WTC11 (cell line): ENCODE data around the gene UNC5A. TPM values are rescaled to one million over a fixed set of nuclear protein-coding genes. Genes with fewer than 3 reads are reported as not detected.

ENCODE experiments used
- ATAC-seq: fragments of 200-7000 bp; cut with Tn5 transposase; 2 replicates; pipeline ENCODE4 v1.10.0; 2021; ENCODE audit warnings: mild to moderate bottlenecking, moderate library complexity
- Bru-seq: library from RNA; stranded (reverse); fragments of 400-500 nt; gene quantifications from one replicate; lab custom pipeline; 2021; lab: Mats Ljungman, UMichigan
- CTCF ChIA-PET: fragments of 300-600 bp; sonication (Branson Sonifier 250); formaldehyde crosslinking; loops from one replicate; lab custom pipeline; 2021; ENCODE audit warnings: antibody characterized with exemption; lab: Charles Lee
- POLR2A ChIA-PET: fragments of 350-600 bp; sonication (Branson Sonifier 250); formaldehyde crosslinking; loops from one replicate; lab custom pipeline; 2021; ENCODE audit warnings: antibody characterized with exemption; lab: Charles Lee
- DNase-seq: peaks from one replicate; pipeline ENCODE4 v3.0.0; 2021; ENCODE audit warnings: low spot score
- H3K27ac Mint-ChIP-seq: 2 replicates; pipeline ENCODE4 v1.8.0; 2021; ENCODE audit warnings: mixed read lengths
- H3K27me3 Mint-ChIP-seq: 2 replicates; pipeline ENCODE4 v1.8.0; 2021; ENCODE audit warnings: low read depth, mild to moderate bottlenecking, moderate library complexity, mixed read lengths
- H3K36me3 Mint-ChIP-seq: 2 replicates; pipeline ENCODE4 v1.8.0; 2021; ENCODE audit warnings: mixed read lengths
- H3K4me1 Mint-ChIP-seq: 2 replicates; pipeline ENCODE4 v1.8.0; 2022; ENCODE audit warnings: mixed read lengths
- H3K4me3 Mint-ChIP-seq: 2 replicates; pipeline ENCODE4 v1.8.0; 2021; ENCODE audit warnings: mild to moderate bottlenecking, moderate library complexity, mixed read lengths
- H3K9me3 Mint-ChIP-seq: 2 replicates; pipeline ENCODE4 v1.8.0; 2021; ENCODE audit warnings: mixed read lengths
- CBFB ChIP-seq: sonication (generic); formaldehyde crosslinking; IDR thresholded peaks from 2 replicates; pipeline ENCODE4 v1.8.1; 2022; ENCODE audit warnings: mild to moderate bottlenecking, low read depth, missing genetic modification reagents
- E2F5 ChIP-seq: sonication (generic); formaldehyde crosslinking; IDR thresholded peaks from 2 replicates; pipeline ENCODE4 v1.8.1; 2022; ENCODE audit warnings: mild to moderate bottlenecking, moderate library complexity, missing genetic modification reagents
- ETV6 ChIP-seq: sonication (generic); formaldehyde crosslinking; IDR thresholded peaks from 2 replicates; pipeline ENCODE4 v1.8.1; 2022; ENCODE audit warnings: mild to moderate bottlenecking, missing genetic modification reagents
- NFATC4 ChIP-seq: fragments of 250-450 bp; sonication (Bioruptor Pico); IDR thresholded peaks from 2 replicates; pipeline ENCODE4 v1.9.0; 2021; ENCODE audit warnings: mild to moderate bottlenecking
- PRDM15 ChIP-seq: sonication (generic); formaldehyde crosslinking; IDR thresholded peaks from 2 replicates; pipeline ENCODE4 v1.8.0; 2022; ENCODE audit warnings: missing genetic modification reagents
- RORB ChIP-seq: fragments of 250-450 bp; sonication (Bioruptor Pico); IDR thresholded peaks from 2 replicates; pipeline ENCODE4 v1.9.0; 2021; ENCODE audit warnings: mild to moderate bottlenecking
- ZNF138 ChIP-seq: sonication (generic); formaldehyde crosslinking; conservative IDR thresholded peaks from 2 replicates; pipeline ENCODE4 v1.8.1; 2022; ENCODE audit warnings: mild to moderate bottlenecking, moderate library complexity, missing genetic modification reagents
- ZNF532 ChIP-seq: fragments of 250-450 bp; sonication (Bioruptor Pico); IDR thresholded peaks from 2 replicates; pipeline ENCODE4 v1.9.0; 2021; ENCODE audit warnings: mild to moderate bottlenecking, borderline replicate concordance
- long read RNA-seq, 3 experiments: library from RNA in 1 of 3; library from capped mRNA in 1 of 3; library from polyadenylated mRNA in 1 of 3; unstranded in 2 of 3; stranded (forward) in 1 of 3; transcript quantifications; one replicate each; pipeline ENCODE4 v2.0.0, GENCODE V29; 2021
- total RNA-seq: library from RNA; stranded (reverse); gene quantifications from 3 replicates; pipeline ENCODE4 v1.2.3, GENCODE V29; 2021
- TF ChIP-seq, protein P1 (sequence below): fragments of 250-450 bp; sonication (Bioruptor Pico); IDR thresholded peaks from 2 replicates; pipeline ENCODE4 v1.9.0; 2021; ENCODE audit warnings: mild to moderate bottlenecking
- TF ChIP-seq, protein P2 (sequence below): sonication (generic); formaldehyde crosslinking; IDR thresholded peaks from 2 replicates; pipeline ENCODE4 v1.8.1; 2022; ENCODE audit warnings: missing genetic modification reagents, borderline replicate concordance

Gene UNC5A
- 7.9 to 10.2 TPM (median 9.4 TPM) in 3 replicates for total RNA-seq
- percentile 30 among the genes with signal in this experiment for Bru-seq, nascent RNA
- long read RNA-seq, experiment 1, transcript UNC5A-201 (15 exons, 3,812 nt), result major isoform, 21 of 34 reads
- long read RNA-seq, experiment 1, partial matches to known transcripts, result 4 of 34 reads
- long read RNA-seq, experiment 1, other reads (novel, unspliced or antisense), result 8 of 34 reads
- long read RNA-seq, experiment 2, partial matches to known transcripts, result 4 of 10 reads
- long read RNA-seq, experiment 2, other reads (novel, unspliced or antisense), result 5 of 10 reads
- long read RNA-seq, experiment 3, result 0 reads

DNA sequence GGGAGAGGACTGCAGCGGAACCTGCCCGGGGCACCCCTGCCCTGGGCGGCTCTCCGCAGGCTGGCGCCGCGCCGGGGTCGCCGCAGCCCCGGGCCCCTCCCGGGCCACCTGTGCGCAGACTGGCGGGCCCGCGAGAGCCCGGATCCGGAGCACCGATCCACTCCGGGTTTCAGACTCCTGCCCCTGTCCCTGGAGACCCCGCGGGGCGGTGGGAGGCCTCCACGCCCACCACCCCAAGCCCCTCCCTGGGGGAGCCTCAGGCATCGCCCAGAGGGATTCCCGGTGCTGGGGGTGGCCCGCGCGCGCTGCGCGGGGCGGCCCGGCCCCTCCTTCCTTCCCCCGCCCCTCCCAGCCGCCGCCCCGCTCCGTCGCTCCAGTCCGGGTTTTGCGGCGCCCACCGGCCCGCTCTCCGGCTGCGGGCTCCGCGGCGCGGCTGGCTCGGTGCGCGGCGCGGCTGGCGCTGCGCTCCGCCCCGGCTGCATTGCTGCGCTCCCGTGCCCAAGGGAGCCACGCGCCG lies at the start of gene UNC5A:
Gene UNC5A (plus strand): TSS at position 479 of the 517 bp plus-strand sequence. CDS start 192 bp downstream, outside the sequence.
- no peak for TF ChIP-seq CBFB (CRISPR knock-in tag)
- TF ChIP-seq ZNF138 (CRISPR knock-in tag), result no peak
- TF ChIP-seq PRDM15 (CRISPR knock-in tag), result peak; percentile 97
- peak; percentile 31; the same call in 1 of the 2 replicates for TF ChIP-seq E2F5
- ATAC-seq, result peak; percentile 48
- ChIA-PET POLR2A (no interaction called here), CTCF (interaction anchor here (1.3 to 1.9 kb wide), 5 partner anchors 23 to 149 kb away, joined by 3 to 19 read pairs (median 5); no protein-coding TSS in a partner anchor)
- peak; percentile 73 for DNase-seq
- peaks cover 70% of the 10 kb centered on the region for H3K27me3 Mint-ChIP-seq
- H3K9me3 Mint-ChIP-seq, result no peaks in the 10 kb centered on the region
- H3K4me1 Mint-ChIP-seq, result peaks cover 35% of the 10 kb centered on the region
- no peak within 1 kb of the TSS for H3K27ac Mint-ChIP-seq
- H3K4me3 Mint-ChIP-seq, result peak within 1 kb of the TSS; percentile 86
- no peaks in the 10 kb centered on the region for H3K36me3 Mint-ChIP-seq

- ChIA-PET POLR2A (no interaction called here), CTCF (no interaction called here)
- Mint-ChIP-seq H3K9me3 (peaks cover 22% of the 10 kb centered on the region), H3K27me3 (peaks cover 4% of the 10 kb centered on the region), H3K4me3 (no peak overlapping the region), H3K36me3 (peaks cover 4% of the 10 kb centered on the region; the same call in 1 of the 2 replicates), H3K27ac (no peak overlapping the region), H3K4me1 (peaks cover 13% of the 10 kb centered on the region)
- ATAC-seq (no peak), DNase-seq (no peak)
- TF ChIP-seq NFATC4 (CRISPR knock-in tag) (no peak), RORB (no peak), ETV6 (CRISPR knock-in tag) (no peak), ZNF532 (CRISPR knock-in tag) (no peak)
- TF ChIP-seq, protein P1, sequence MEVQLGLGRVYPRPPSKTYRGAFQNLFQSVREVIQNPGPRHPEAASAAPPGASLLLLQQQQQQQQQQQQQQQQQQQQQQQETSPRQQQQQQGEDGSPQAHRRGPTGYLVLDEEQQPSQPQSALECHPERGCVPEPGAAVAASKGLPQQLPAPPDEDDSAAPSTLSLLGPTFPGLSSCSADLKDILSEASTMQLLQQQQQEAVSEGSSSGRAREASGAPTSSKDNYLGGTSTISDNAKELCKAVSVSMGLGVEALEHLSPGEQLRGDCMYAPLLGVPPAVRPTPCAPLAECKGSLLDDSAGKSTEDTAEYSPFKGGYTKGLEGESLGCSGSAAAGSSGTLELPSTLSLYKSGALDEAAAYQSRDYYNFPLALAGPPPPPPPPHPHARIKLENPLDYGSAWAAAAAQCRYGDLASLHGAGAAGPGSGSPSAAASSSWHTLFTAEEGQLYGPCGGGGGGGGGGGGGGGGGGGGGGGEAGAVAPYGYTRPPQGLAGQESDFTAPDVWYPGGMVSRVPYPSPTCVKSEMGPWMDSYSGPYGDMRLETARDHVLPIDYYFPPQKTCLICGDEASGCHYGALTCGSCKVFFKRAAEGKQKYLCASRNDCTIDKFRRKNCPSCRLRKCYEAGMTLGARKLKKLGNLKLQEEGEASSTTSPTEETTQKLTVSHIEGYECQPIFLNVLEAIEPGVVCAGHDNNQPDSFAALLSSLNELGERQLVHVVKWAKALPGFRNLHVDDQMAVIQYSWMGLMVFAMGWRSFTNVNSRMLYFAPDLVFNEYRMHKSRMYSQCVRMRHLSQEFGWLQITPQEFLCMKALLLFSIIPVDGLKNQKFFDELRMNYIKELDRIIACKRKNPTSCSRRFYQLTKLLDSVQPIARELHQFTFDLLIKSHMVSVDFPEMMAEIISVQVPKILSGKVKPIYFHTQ, result no peak
- TF ChIP-seq, protein P2, sequence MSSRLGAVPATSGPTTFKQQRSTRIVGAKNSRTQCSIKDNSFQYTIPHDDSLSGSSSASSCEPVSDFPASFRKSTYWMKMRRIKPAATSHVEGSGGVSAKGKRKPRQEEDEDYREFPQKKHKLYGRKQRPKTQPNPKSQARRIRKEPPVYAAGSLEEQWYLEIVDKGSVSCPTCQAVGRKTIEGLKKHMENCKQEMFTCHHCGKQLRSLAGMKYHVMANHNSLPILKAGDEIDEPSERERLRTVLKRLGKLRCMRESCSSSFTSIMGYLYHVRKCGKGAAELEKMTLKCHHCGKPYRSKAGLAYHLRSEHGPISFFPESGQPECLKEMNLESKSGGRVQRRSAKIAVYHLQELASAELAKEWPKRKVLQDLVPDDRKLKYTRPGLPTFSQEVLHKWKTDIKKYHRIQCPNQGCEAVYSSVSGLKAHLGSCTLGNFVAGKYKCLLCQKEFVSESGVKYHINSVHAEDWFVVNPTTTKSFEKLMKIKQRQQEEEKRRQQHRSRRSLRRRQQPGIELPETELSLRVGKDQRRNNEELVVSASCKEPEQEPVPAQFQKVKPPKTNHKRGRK (CRISPR knock-in tag), result no peak
Observed at GRCh38 chr5:176761755-176762154, 48.6 kb upstream of the UNC5A start.
